Osteoblast (primary cell): ENCODE results near the gene APCDD1. TPM values are rescaled to one million over a fixed set of nuclear protein-coding genes. Genes with fewer than 3 reads are reported as not detected.

Experiments
- DNase-seq: peaks from one replicate; pipeline ENCODE4 v3.0.0; 2011; ENCODE audit warnings: low spot score, mixed read lengths; ENCODE audit not compliant: insufficient read length; ENCODE audit errors: missing footprints
- H2AFZ ChIP-seq: 2 replicates; pipeline ENCODE4 v1.6.0; 2011; ENCODE audit warnings: mild to moderate bottlenecking, low read length
- H3K27ac ChIP-seq: 2 replicates; pipeline ENCODE4 v1.5.1; 2011; ENCODE audit warnings: mild to moderate bottlenecking, low read depth, low read length, moderate library complexity
- H3K27me3 ChIP-seq: 2 replicates; pipeline ENCODE4 v1.6.0; 2012; ENCODE audit warnings: mild to moderate bottlenecking, control low read depth, inconsistent platforms, low read length, moderate library complexity; ENCODE audit not compliant: insufficient read depth
- H3K36me3 ChIP-seq: 2 replicates; pipeline ENCODE4 v1.5.1; 2011; ENCODE audit warnings: mild to moderate bottlenecking, low read length, control low read depth, moderate library complexity; ENCODE audit not compliant: insufficient read depth
- H3K4me1 ChIP-seq: 2 replicates; pipeline ENCODE4 v1.5.1; 2011; ENCODE audit warnings: mild to moderate bottlenecking, low read length, control low read depth, moderate library complexity; ENCODE audit not compliant: insufficient read depth
- H3K4me2 ChIP-seq: 2 replicates; pipeline ENCODE4 v1.6.0; 2011; ENCODE audit warnings: mild to moderate bottlenecking, low read length; ENCODE audit not compliant: insufficient read depth
- H3K4me3 ChIP-seq: fragments of 200-600 bp; sonication (generic); 3 replicates; pipeline ENCODE4 v1.5.1; 2012; ENCODE audit warnings: mild to moderate bottlenecking, low read length, inconsistent platforms; ENCODE audit not compliant: insufficient read depth
- H3K79me2 ChIP-seq: 2 replicates; pipeline ENCODE4 v1.6.0; 2012; ENCODE audit warnings: mild to moderate bottlenecking, low read length, control low read depth, inconsistent platforms; ENCODE audit not compliant: insufficient read depth
- H3K9me3 ChIP-seq: 2 replicates; pipeline ENCODE4 v1.5.1; 2011; ENCODE audit warnings: low read depth, low read length, control low read depth
- H4K20me1 ChIP-seq: 2 replicates; pipeline ENCODE4 v1.6.0; 2012; ENCODE audit warnings: mild to moderate bottlenecking, low read length, control low read depth; ENCODE audit not compliant: insufficient read depth
- CTCF ChIP-seq: IDR thresholded peaks from 2 replicates; pipeline ENCODE4 v1.5.1; 2011; ENCODE audit warnings: mild to moderate bottlenecking, low read depth, low read length, moderate library complexity; ENCODE audit errors: extremely low read depth
- total RNA-seq: library from RNA; depleted of rRNA; stranded (reverse); fragments of >200 nt; gene quantifications from 2 replicates; pipeline ENCODE4 v1.2.3, GENCODE V29; 2012

The APCDD1 gene
- total RNA-seq, 1 donor = 3.3 TPM

DNA sequence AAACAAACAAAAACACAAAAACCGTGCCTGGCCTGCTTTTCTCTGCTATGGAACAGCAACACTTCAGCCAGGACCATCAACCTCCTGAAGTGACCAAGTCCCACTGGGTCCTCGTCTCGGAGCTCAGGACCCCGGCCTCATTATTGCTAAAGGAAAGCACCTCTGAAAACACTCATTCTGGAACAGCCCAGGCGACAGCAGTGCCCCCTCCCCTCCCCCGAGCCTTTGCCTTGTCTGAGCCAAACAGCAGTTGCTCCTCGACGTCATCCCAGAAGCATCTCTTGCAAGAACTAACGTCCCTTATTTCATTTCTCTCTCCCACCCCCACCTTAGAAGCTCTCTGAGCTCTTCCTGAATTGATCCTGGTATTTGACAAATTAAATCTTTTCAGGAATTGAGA is 27.4 kb downstream of the APCDD1 start:
- DNase-seq = no peak
- no peak for TF ChIP-seq CTCF
- no peaks in the 10 kb centered on the region for H3K9me3 ChIP-seq
- no peak overlapping the region for H3K27ac ChIP-seq
- H3K27me3 ChIP-seq = peaks cover 16% of the 10 kb centered on the region
- H2AFZ ChIP-seq = no peak overlapping the region
- no peaks in the 10 kb centered on the region for H3K36me3 ChIP-seq
- no peaks in the 10 kb centered on the region for H3K79me2 ChIP-seq
- no peak overlapping the region for H3K4me2 ChIP-seq
- H3K4me1 ChIP-seq = no peaks in the 10 kb centered on the region
- no peaks in the 10 kb centered on the region for H4K20me1 ChIP-seq
- H3K4me3 ChIP-seq = no peak overlapping the region

GRCh38 chr18:10482363-10482984 is 28.0 kb downstream of the APCDD1 start:
- DNase-seq = no peak
- TF ChIP-seq CTCF = no peak
- H3K4me1 ChIP-seq = no peaks in the 10 kb centered on the region
- no peaks in the 10 kb centered on the region for H4K20me1 ChIP-seq
- H3K36me3 ChIP-seq = no peaks in the 10 kb centered on the region
- H3K79me2 ChIP-seq = no peaks in the 10 kb centered on the region
- no peak overlapping the region for H3K4me2 ChIP-seq
- H3K27ac ChIP-seq = no peak overlapping the region
- no peak overlapping the region for H3K4me3 ChIP-seq
- H3K27me3 ChIP-seq = peaks cover 9% of the 10 kb centered on the region
- H2AFZ ChIP-seq = no peak overlapping the region
- H3K9me3 ChIP-seq = no peaks in the 10 kb centered on the region

DNA sequence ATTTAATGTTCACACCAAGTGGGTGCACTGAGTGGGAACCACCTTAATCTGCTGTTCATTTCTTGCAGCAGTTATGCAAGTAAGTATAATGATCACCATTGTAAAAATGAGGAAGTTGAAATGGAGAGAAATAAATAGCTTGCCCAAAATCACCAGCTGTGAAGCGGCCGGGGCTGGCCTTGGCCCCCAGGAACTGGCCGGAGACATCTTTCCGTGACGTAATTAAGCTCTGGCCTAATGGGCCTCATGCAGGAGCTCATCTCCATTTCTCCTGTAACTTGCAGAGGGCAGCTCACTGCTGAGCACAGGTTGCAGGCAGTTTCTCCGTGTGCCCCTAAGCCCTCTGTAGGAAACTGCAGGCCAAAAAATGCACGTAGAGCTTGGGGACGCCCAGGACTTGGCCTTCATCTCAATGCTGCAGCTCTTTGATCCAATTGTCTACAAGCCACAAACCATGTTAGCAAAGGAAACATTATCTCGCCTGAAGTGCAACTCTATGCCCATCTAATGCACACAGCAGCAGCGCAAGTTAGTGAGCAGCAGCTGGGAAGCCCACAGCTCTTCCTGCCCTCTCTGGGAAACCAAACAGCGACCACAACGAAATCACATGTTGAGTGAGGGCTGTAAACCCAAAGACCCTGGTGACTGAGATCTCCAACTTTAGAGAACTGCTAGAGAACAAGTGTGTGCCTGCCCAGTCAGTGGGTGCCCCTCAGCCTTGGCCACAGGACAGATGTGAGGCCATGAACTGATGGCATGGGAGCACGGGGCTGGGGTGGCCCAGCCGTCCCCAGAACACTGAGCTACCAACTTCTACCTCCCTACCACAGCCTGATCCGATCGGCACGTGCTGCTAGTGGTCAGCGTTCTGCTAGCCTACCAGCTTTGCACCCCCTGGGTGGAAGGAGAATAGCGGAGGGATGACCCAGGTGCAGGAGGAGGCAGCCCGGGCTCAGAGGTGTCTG is 28.8 kb downstream of the APCDD1 start:
- Histone ChIP-seq H3K27me3 (peaks cover 9% of the 10 kb centered on the region), H2AFZ (no peak overlapping the region), H3K9me3 (no peaks in the 10 kb centered on the region), H3K4me1 (no peaks in the 10 kb centered on the region), H3K4me2 (no peak overlapping the region), H3K4me3 (no peak overlapping the region), H3K27ac (no peak overlapping the region), H4K20me1 (no peaks in the 10 kb centered on the region), H3K36me3 (no peaks in the 10 kb centered on the region), H3K79me2 (no peaks in the 10 kb centered on the region)
- no peak for DNase-seq
- TF ChIP-seq CTCF = no peak

DNA sequence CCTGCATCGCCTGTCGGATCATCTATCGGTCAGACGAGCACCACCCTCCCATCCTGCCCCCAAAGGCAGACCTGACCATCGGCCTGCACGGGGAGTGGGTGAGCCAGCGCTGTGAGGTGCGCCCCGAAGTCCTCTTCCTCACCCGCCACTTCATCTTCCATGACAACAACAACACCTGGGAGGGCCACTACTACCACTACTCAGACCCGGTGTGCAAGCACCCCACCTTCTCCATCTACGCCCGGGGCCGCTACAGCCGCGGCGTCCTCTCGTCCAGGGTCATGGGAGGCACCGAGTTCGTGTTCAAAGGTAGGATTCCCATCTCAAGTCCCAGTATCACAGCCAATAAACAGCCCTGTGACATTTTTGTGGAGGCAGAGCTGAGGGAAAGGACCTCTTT is 31.0 kb downstream of the APCDD1 start:
- H4K20me1 ChIP-seq = no peaks in the 10 kb centered on the region
- H3K79me2 ChIP-seq = no peaks in the 10 kb centered on the region
- no peaks in the 10 kb centered on the region for H3K4me1 ChIP-seq
- H3K27me3 ChIP-seq = peaks cover 2% of the 10 kb centered on the region
- no peak overlapping the region for H3K4me3 ChIP-seq
- no peak overlapping the region for H3K27ac ChIP-seq
- no peaks in the 10 kb centered on the region for H3K9me3 ChIP-seq
- H2AFZ ChIP-seq = no peak overlapping the region
- no peaks in the 10 kb centered on the region for H3K36me3 ChIP-seq
- no peak for TF ChIP-seq CTCF
- no peak overlapping the region for H3K4me2 ChIP-seq
- DNase-seq = no peak
